GM12891 (cell line): ENCODE results near the gene ABLIM2.

Experiments used
- DNase-seq: peaks from one replicate; pipeline ENCODE4 v3.0.0; 2011; ENCODE audit warnings: low spot score; ENCODE audit not compliant: insufficient read length
- FAIRE-seq: peaks from 2 replicates; lab custom pipeline; 2011; peaks lifted over from hg19 to GRCh38; lab: Jason Lieb, UNC
- PAX5 ChIP-seq: IDR thresholded peaks from 2 replicates; pipeline ENCODE4 v1.6.1; 2011; ENCODE audit warnings: low read length, moderate library complexity, mild to moderate bottlenecking; ENCODE audit not compliant: insufficient read depth, severe bottlenecking
- POLR2A ChIP-seq: IDR thresholded peaks from 2 replicates; pipeline ENCODE4 v1.6.1; 2011; ENCODE audit warnings: low read depth, low read length, control low read depth
- POLR2AphosphoS5 ChIP-seq: IDR thresholded peaks from 2 replicates; pipeline ENCODE4 v1.6.1; 2011; ENCODE audit warnings: low read depth, low read length, control low read depth
- POU2F2 ChIP-seq: IDR thresholded peaks from 2 replicates; pipeline ENCODE4 v1.6.1; 2011; ENCODE audit warnings: low read depth, mild to moderate bottlenecking, control low read depth, low read length, moderate library complexity
- SPI1 ChIP-seq: IDR thresholded peaks from 2 replicates; pipeline ENCODE4 v1.6.1; 2011; ENCODE audit warnings: low read depth, low read length, control low read depth
- TAF1 ChIP-seq: IDR thresholded peaks from 2 replicates; pipeline ENCODE4 v1.6.1; 2011; ENCODE audit warnings: low read depth, low read length, control low read depth

ABLIM2 gene

DNA sequence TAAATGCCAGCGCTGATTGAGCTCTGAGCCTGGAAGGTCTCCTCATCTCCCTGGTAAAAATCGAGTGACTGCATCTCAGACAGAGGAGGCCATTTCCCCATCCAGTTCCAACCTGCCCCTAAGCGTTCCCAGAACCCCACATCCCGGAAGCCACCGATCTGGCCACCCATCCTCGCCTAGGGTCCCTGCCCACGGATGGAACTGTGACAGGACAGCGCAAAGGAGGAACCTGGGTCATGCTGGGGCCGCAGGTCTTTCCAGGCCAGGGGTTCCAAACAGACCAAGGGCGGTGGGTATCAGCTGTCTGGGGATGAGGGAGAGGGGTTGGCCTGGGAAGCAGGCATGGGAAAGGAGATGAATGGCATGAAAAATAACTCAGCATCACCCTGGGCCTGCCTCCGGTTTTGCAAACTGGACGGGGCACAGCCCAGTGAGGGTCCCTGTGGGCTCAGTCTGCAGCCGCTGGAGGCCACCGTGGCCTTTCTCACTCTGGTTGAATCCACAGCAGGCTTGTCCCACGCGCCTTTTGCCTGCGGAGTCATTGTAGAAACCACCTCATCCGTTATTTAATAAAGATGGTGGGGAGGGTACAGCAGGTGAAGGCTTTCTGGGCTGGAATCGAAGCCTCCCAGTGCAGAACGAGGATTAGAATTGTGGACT, 49.1 kb downstream of the ABLIM2 start:
- FAIRE-seq (no peak), DNase-seq (no peak)
- TF ChIP-seq POU2F2 (no peak), POLR2A (no peak), POLR2AphosphoS5 (no peak), PAX5 (no peak), SPI1 (no peak), TAF1 (no peak)

DNA sequence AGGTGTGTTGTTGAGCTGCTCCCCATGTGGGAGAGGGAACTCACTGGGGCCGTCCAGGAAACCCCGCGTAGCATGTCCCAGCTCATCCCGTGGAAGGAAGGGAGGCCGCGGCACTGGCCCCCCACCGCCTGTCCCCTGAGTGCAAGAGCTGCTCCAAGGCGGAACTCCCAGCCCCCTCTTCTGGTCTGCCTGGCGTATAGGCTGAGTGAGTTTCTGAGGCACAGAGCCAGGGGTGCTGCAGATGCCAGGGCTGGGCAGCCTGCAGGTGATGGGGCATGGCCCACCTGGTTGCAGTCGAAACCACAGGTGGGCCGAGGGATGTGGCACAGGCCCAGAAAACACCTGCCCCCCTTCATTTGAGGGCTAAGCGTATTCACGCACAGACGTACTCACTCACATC, 49.6 kb downstream of the ABLIM2 start:
- FAIRE-seq (no peak), DNase-seq (no peak)
- TF ChIP-seq POLR2A = no peak
- no peak for TF ChIP-seq SPI1
- no peak for TF ChIP-seq TAF1
- TF ChIP-seq PAX5 = no peak
- TF ChIP-seq POU2F2 = no peak
- no peak for TF ChIP-seq POLR2AphosphoS5

GRCh38 chr4:8108261-8108660, 50.4 kb downstream of the ABLIM2 start:
- DNase-seq (no peak), FAIRE-seq (no peak)
- TF ChIP-seq PAX5 = no peak
- TF ChIP-seq POU2F2 = no peak
- TF ChIP-seq POLR2AphosphoS5 = no peak
- no peak for TF ChIP-seq SPI1
- no peak for TF ChIP-seq POLR2A
- no peak for TF ChIP-seq TAF1

GRCh38 chr4:8107146-8107657, 51.4 kb downstream of the ABLIM2 start:
- no peak for TF ChIP-seq SPI1
- TF ChIP-seq POU2F2 = no peak
- TF ChIP-seq POLR2AphosphoS5 = no peak
- TF ChIP-seq TAF1 = no peak
- no peak for TF ChIP-seq PAX5
- TF ChIP-seq POLR2A = no peak
- DNase-seq (no peak), FAIRE-seq (no peak)

DNA sequence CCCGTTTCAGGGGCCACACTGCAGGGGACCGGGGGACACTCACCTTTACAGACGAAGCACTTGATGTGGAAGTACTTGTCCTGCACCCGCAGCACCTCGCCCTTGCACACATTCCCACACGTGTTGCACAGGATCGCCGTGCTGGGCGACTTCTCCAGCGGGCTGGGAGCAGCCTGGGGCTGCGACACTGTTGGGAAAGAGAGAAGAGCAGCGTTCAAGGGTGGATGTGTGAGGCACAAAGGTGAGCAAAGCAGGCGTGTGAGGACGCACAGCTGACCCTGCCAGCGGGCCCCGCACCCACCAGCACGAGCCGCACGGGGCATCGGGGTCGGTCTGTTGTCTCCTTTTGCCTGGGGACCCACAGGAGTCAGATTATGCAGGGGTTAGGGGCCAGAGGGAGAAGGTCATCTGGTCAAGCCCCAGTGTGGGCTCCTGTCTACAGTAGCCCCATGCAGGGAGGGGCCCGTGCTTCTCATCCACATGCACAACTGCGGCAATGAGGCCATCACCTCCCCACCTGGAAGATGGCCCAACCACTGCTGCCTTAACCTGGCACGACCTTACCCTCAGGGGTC, 52.1 kb downstream of the ABLIM2 start:
- no peak for FAIRE-seq
- TF ChIP-seq SPI1 (no peak), POLR2A (no peak)
- DNase-seq = no peak

DNA sequence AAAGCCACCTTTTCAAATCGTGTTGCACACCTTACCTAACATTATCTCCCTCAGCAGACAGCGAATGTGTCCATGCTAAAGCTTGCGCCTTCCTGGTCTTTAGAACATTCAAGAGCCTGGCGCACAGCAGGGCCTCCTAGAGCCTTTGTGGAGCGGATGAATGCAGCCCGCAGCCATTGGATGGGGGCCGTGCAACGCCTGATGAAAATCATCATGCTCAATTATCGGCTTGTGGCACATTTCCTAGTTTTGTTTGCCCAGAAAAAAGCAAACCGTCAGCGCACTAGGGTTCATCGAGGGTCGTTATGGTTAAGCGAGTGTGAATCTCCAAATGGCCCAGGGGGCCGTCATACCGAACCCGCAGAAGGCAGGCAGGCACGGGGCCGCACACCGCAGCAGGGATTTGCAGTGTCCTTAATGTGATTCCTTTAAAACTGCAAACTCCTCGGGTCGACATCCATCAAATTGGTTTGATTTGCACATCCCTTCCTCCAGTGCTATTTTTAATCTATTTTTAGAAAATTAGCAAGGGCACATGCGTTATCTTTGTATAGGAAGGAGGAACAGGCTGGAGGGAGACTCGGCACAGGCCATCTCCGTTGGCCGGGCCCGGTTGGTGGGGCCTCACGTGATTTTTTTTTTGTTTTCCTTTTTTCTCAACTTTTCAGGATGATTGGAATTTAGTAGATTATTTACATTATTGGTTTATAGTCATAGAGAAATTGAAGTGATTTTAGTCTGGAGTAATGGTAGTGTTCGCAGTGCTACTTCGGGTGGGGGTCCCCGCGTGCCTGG, 53.1 kb downstream of the ABLIM2 start:
- DNase-seq (no peak), FAIRE-seq (no peak)
- TF ChIP-seq POU2F2 = no peak
- no peak for TF ChIP-seq POLR2AphosphoS5
- TF ChIP-seq TAF1 = no peak
- TF ChIP-seq SPI1 = no peak
- no peak for TF ChIP-seq PAX5
- no peak for TF ChIP-seq POLR2A

DNA sequence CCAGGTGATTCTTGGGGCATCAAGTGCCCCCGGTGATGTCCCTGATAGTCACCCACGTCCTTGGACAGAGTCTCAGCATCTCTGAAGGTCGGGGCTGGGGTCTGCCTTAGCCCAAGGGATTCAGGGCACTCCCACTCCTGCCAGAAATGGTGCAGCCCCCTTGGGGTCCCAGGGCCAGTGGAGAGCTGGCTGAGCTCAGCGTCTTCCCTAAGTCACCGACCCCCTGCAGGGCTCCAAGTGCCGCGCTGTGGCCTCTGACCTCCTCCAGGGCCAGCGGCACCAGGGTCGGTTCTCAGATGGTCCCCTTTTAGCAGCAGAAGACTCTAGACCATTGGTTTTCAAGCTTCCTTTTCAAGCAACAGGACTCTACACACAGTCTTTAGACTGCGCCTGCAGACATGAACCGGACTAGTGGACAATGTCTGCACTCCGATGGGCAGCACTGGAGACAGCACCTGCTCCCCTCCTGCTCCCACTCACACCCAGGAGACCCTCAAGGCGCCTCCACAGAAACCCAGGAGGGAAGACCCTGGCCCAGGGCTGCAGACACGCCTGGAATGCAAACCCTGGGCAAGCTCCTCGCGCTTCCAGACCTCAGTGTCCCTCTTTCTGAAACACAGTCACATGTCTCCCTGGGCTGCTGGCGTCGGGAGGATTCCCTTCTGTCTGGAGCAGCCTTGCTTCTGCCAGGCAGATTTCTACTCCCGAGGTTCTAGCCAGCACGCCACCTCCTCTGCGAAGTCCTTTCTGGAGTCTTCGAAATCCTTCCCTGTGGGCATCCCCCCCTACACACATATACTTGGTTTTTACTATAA, 53.9 kb downstream of the ABLIM2 start:
- TF ChIP-seq POLR2AphosphoS5 (no peak), POU2F2 (no peak), SPI1 (no peak), TAF1 (no peak), POLR2A (no peak)
- FAIRE-seq = no peak
- DNase-seq = no peak

DNA sequence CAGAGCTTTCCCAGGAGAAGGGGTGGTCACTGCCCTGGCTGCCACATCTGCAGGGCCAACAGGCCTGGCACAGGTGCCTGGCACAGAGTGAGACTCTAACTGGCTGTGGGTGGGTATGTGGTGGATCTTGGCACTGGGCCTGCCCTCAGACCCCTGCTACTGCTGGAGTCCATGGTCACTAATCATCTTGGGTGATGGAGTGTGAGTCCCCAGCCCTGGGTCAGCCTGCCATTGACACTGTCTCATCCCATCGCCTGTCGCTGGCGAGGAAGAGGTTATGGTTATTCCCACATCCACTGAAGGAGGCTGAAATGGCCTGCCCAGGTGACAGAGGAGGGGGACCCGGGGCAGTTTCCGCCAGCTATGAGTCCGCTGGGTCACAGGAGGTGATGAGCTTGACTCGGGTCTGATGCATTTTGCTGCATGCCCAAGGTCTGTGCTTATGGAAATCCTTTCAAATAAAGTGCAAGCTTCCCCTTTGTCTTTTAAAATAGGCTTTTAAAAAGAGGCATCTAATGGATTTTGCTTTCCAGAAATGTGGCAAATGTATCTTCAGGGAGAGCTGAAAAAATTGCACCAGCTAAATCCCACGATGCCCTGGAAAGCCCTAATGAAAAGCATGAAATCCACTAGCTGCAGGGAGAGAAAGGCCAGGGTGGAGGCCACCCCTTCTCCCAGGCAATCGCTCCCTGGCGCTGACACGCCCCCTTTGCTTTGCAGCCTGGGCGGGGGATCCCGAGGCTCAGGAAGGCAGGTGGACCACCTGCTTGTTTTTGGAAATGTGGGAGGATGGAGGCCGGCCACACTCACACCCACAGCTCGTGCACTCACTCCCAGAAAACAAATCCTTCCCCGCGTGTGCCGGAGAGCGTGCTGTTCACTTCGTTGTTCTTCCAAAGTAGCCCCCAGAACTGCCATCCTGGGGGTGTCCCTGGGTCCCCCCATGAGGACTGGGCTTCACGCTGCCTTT, 54.9 kb downstream of the ABLIM2 start:
- DNase-seq = no peak
- FAIRE-seq = no peak
- TF ChIP-seq PAX5 (no peak), SPI1 (no peak), POU2F2 (no peak), TAF1 (no peak), POLR2A (no peak), POLR2AphosphoS5 (no peak)
